Islet of Langerhans (tissue), 1 donor: ENCODE results near the gene STX8.

Source experiments
- FAIRE-seq: peaks from one replicate; lab custom pipeline; 2011; peaks lifted over from hg19 to GRCh38; lab: Jason Lieb, UNC

Gene STX8

DNA sequence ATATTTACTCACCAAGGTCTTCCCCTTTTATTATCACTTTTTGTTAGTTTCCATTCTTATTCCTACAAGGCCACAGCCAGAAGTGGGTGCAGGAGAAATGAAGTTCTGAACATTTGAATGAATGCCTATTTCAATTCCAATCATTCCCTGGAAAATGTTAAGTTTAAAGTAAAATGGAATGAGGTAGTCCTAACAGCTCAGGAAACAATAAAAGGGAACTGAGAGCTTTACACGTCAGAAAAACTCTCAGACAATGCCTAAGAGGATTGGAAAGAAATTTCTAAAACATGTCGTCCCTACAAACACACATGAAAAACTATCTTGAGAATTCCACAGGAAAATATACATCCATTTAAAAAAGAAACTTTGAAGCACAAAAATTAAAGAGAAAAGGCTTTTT lies 238.8 kb downstream of the STX8 start:
- no peak for FAIRE-seq

DNA sequence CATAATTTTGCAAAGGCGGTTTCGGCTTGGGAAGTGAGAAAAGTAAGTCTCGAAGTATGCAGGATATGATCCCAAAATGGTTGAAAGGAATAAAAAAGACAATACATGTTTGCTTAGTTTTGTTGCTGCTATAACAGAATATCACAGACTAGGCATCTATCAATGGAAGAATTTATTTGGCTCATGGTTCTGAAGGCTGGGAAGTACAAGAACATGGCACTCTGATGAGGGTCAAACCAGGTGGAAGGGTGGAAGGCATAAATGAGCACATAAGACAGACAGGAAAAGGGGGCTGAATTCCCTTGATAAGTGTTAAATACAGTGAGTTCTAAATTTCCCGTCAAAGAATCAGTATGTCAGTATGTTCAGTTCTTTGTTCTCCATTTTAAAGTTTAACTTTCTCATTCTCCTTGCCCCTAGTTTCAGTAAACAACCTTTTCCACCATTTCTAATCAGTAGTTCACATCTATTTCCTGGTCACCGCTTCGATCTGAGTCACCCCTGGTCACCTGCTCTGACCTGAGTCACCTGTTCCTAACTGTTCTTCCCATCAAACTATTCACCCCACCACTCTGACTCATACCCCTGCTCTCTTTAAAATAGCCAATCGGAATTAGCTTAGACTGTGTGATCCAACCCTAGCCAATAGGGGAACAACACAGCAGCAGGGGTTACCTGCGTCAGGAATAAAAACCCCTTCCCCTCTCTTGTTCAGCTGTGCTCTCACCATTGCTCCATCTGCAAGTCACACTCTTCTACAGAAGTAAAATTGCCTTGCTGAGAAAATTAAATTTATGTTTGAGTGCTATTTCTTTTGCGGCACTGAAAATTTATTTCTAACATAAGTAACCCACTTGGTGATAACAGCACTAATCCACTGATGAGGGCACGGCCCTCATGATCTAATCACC lies 240.8 kb downstream of the STX8 start:
- no peak for FAIRE-seq

GRCh38 chr17:9332132-9332494 lies 243.5 kb downstream of the STX8 start:
- no peak for FAIRE-seq

- no peak for FAIRE-seq
Observed at GRCh38 chr17:9331279-9332131, 244.1 kb downstream of the STX8 start.

DNA sequence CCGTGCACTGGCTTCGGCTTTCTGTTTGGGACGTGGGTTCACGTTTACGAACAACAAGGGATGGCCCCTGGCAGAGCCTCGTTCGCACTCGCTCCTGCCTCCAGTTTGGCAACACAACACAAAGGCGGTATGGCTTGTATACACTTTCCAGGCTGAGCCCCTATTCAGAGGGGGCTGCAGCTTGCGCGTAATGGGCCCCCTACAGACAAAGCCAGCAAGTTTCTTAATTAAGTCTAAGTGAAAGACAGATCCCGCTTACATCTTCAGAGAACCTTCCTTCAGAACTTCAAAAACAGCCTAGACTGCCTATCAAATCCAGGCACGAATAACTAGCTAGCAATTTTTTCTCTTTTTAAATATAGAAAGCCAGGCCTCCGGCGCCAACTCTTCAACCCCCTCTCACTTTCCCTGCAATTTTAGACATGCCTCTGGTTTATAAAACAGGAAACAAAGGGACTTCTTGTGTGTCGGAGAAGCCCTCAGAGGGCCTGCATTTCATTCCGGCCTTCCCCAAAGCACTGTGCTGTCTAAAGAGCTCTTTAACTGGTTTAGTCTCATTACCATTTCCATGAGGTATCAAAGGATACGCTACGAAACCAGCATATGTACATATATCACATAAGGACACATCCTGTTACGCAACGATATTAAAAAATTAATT lies 244.9 kb downstream of the STX8 start:
- FAIRE-seq, result no peak

DNA sequence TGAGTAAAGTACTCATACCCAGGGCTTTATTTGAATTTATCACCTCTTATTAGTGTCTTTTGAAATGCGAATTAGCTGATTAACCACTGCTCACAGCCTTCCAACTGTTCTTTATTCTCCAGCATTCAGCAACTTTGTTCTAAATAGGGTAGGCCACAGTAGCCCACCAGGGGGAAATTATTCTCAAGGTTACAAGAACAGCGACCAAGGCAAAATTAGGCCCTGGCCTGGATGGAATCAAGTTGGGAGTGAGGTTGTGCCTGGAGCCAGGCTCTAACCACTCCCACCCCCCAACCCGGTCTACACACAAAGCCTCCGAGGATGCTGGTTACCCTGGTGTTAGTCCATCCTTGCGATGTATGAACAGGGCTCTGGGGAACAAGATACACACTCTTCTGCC lies 245.5 kb downstream of the STX8 start:
- no peak for FAIRE-seq

- no peak for FAIRE-seq
Observed at GRCh38 chr17:9329251-9329921, 246.2 kb downstream of the STX8 start.

DNA sequence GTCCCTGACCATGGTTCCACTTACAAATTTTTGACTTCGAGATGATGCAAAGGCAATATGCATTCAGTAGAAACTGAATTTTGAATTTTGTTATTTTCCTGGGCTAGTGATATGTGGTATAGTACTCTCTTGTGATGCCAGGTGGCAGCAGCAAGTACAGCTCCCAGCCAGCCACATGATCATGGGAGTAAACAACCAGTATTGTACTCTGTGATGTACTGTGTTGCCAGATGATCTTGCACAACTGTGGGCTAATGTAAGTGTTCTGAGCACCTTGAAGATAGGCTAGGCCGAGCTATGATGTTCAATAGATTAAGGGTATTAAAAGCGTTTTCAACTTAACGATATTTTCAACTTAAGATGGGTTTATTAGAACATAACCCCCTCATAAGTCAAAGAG lies 250.8 kb downstream of the STX8 start:
- no peak for FAIRE-seq

DNA sequence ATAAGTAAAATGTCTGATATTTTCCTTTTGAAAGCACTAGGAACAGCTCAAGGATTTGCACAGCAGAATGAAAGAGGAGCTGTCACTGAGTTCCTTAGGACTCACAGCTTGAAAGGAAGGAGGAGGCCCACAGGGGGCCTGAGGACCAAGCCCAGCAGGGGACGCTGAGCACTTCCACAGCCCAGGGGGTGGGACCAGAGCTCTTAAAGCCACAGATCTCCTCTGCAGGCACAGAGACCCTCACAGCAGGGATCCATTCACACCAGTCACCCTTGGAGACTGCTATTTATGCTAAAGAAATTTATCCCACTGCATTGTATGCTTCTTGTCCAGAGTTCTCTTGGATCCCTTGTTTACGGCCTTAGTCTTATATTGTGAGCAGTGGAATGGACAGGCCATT lies 253.3 kb downstream of the STX8 start:
- no peak for FAIRE-seq

DNA sequence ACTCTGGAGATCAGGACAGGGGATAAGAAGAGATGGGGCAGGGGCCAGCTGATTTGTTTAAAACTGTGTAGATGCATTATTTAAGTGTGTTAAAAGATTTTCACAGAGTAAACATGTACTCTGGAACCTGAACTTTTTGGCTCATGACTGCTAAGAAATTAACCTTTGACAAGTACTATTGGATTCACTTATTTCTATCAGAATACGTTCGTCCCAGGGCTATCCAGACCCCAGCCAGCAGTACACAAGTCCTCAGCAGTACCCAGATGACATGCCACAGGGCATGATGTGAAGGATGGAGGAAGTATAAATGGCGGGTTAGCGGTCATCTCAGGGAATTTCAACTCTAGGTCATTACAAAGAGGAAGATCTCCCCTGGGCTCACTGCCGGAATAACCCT lies 253.7 kb downstream of the STX8 start:
- FAIRE-seq, result no peak

DNA sequence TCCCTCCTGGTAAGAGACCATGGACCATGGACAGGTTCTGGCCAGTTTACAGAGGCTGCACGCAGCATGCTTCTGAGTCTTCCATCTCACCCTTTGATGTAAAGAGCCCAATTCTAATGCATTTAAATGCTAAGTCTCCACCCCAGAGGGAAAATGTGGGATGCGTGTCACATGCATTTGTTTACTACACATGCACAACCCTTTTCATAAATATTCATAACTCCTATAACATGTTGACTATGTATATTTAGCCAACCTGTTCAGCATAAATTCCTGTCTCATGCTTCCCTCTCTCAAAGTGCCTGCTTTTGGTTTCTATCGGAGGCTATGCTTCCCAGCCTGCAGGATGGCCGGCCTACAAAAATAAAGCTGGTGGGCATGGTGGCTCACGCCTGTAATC lies 260.3 kb downstream of the STX8 start:
- FAIRE-seq, result no peak

DNA sequence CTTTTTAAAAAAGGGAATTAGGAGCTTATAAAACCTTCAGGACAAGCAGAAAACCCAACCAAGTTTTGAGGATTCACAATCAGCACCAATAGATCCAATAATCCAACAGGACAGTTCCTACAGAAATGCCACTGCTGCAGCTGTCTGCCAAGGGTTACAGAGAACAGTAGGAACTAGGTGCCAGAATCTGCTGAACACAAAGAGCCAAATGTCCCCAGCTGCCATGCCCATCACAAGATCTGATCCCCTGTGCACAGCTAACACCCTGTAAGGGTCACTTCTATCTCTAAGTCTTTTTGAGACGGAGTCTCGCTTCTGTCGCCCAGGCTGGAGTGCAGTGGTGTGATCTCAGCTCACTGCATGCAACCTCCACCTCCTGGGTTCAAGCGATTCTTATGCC lies 262.3 kb downstream of the STX8 start:
- no peak for FAIRE-seq

DNA sequence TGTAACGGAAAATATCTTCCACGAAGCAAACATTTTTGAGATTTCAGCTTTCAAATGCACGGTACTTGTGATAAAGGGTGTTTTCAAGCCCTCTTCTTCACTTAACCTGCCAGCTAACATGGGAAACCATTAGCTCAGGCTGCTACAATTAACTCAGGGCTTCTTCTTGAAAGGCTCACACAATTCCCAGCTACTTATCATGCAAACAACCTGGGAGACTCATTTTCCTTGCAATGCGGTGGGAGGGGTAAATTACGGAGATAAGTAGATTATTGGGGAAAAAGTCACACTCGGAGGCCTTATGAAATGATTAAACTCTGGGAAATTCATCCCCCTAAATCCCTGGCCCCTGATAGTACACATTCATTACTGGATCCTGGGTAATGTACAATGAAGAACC lies 266.4 kb downstream of the STX8 start:
- no peak for FAIRE-seq

GRCh38 chr17:9308069-9308468 lies 267.6 kb downstream of the STX8 start:
- no peak for FAIRE-seq

DNA sequence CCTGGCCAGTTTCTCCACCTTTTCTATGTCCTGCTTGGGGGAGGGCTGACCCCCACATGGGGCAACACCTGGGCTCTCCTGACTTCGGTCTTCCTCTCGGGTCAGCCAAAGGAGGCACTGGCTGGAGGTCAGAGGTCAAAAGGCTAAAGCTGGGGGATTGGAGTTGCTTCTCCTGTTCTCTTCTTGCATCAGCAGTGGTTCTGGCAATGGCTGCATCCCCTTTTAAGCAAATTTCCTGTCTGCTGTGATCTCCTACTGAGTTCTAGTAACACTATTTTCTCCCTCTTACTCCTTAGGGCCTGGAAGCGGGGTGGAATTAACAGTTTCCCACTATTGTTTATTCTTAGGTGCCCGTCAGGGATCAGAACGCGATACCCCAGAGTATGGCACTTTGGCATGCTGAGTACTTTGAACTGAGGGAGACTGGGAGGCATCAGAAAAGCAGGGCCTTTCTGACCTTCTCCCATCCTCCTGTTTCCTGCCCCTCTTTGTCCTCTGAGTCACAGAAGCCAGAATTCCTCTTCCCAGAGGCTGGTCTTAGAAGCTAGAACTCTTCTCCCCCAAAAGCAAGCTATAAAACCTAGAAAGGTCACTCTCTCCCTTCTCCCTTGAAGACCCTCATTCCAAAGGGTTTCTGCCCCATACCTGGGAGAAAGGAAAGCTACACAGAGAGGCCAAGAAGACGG lies 268.2 kb downstream of the STX8 start:
- no peak for FAIRE-seq

DNA sequence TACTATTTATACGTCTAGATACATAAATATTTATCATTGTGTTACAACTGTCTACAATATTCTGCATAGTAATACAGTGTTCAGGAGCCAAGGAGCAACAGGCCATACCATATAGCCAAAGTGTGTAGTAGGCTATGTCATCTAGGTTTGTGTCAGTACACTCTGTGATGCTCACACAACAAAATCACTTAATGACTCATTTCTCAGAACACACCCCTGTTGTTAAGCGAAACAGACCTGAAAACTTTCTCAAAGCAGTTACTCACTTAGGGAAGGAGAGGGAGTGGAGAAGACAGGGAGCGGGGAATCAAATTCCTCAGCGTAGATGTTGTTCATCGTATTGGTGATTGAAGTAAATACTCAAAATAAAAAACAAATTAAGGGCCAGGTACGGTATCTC lies 269.5 kb downstream of the STX8 start:
- FAIRE-seq, result no peak

DNA sequence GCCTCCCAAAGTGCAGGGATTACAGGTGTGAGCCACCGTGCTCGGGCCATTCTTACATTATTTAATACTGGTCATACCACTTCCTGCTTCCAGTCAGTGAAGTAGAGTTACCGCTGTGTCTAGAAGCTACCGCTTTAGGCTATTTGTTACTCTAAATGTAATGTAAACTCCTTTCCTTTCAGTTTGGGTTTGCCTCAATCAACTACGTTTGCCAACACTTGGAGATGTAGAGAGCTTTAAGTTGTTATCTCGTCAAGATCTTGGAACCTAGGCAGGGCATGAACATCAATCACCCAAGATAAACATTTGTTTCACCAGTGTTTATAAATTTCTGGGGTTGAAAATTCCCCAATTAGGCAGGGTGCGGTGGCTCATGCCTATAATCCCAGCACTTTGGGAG lies 275.9 kb downstream of the STX8 start:
- FAIRE-seq, result no peak

GRCh38 chr17:9298776-9299295 lies 276.8 kb downstream of the STX8 start:
- FAIRE-seq, result no peak

- FAIRE-seq, result no peak
Observed at GRCh38 chr17:9298135-9298534, 277.5 kb downstream of the STX8 start.

- no peak for FAIRE-seq
Observed at GRCh38 chr17:9294661-9295210, 280.9 kb downstream of the STX8 start.

DNA sequence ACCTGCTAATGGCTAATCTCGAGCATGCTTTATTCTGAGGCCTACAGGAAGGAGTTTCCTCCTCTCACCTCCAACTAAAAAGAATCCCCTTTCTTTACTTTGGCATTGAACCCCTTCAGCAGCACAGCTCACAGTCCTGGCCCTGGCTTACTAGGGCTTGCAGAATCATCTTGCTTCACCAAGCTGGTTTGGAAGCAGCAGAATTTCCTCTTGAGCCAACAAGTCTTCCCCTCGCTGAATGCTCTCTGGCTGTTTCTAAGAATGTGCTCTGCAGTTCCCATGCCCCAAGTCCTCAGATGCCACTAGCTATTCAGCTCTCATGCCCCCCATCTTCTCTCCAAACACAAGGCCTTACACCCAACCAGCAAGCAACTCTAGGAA lies 283.1 kb downstream of the STX8 start:
- no peak for FAIRE-seq
